Thyroid gland (tissue), 4 donors: ENCODE data around the gene BLACAT1.

Experiments used
- CTCF ChIP-seq, 6 experiments: fragments of 200-600 bp in 3 of 6; fragments of 450-650 bp in 3 of 6; sonication (generic) in 3 of 6; IDR thresholded peaks; one replicate each; pipeline ENCODE4 v1.5.1; 2016 to 2019; ENCODE audit warnings: antibody characterized with exemption in 6 of 6, mild to moderate bottlenecking in 2 of 6, inconsistent platforms in 1 of 6, moderate library complexity in 1 of 6
- POLR2A ChIP-seq, 2 donors: fragments of 450-650 bp; IDR thresholded peaks; one replicate each; pipeline ENCODE4 v1.6.1; 2017; ENCODE audit warnings: antibody characterized with exemption in 2 of 2, mild to moderate bottlenecking in 2 of 2, moderate library complexity in 1 of 2

- TF ChIP-seq CTCF (IDR thresholded peaks at IDR 0.05) (no peak), POLR2A (IDR thresholded peaks at IDR 0.05) (no peak)
These were observed 17.6 kb upstream of the BLACAT1 start for GRCh38 chr1:205473475-205473874.
